WI38 (cell line): Measurements from ENCODE around the gene RNU5D-1.

ENCODE experiments used
- H3K4me3 ChIP-seq: 2 replicates; pipeline ENCODE4 v1.5.1; 2011; ENCODE audit warnings: low read depth, mild to moderate bottlenecking, control low read depth, low read length
- TF ChIP-seq, protein P1 (sequence below): IDR thresholded peaks from 2 replicates; pipeline ENCODE4 v1.5.1; 2012; ENCODE audit warnings: low read depth, mild to moderate bottlenecking, control low read depth, low read length

Gene RNU5D-1

DNA sequence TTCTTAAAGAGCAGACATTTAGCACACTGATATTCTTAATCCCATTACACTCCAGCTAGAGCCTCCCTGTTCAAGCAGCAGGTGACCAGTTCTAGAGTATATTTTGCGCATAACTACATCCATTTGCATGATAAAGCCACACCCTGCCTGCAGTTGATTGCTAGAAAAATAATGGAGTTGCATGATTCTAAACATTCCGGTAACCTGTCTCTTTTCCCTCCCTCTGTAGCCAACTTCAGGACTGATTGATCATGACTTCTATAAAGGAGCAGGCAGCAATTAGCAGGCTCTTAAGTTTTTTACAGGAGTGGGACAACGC, 41.6 kb downstream of the RNU5D-1 start:
- TF ChIP-seq, protein P1, sequence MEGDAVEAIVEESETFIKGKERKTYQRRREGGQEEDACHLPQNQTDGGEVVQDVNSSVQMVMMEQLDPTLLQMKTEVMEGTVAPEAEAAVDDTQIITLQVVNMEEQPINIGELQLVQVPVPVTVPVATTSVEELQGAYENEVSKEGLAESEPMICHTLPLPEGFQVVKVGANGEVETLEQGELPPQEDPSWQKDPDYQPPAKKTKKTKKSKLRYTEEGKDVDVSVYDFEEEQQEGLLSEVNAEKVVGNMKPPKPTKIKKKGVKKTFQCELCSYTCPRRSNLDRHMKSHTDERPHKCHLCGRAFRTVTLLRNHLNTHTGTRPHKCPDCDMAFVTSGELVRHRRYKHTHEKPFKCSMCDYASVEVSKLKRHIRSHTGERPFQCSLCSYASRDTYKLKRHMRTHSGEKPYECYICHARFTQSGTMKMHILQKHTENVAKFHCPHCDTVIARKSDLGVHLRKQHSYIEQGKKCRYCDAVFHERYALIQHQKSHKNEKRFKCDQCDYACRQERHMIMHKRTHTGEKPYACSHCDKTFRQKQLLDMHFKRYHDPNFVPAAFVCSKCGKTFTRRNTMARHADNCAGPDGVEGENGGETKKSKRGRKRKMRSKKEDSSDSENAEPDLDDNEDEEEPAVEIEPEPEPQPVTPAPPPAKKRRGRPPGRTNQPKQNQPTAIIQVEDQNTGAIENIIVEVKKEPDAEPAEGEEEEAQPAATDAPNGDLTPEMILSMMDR: no peak
- H3K4me3 ChIP-seq: no peak overlapping the region

DNA sequence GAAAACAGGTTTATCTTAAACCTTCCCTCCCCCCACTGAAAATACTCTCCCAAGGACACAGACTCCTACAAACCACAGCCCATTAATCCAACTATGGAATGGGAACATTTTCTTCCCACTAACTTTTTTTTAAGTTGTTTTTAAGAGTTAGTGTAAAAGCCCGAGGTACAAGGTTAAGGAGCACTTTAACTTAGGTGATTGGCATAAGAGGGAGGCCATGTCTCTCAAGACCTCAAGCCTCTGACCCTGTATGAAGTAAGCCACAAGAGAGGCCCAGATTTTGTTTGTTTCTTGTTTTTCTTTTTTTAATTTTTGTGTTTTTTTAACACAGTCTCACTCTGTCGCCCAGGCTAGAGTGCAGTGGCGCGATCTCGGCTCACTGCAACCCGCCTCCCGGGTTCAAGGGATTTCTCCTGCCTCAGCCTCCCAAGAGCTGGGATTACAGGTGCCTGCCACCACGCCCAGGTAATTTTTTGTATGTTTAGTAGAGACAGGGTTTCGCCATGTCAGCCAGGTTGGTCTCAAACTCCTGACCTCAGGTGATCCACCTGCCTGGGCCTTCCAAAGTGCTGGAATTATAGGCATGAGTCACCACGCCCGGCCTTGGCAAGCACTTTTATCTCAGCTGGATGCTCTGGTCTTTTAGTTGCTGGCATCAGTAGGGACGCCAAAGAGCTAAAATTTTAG, 42.1 kb downstream of the RNU5D-1 start:
- no peak overlapping the region for H3K4me3 ChIP-seq
- TF ChIP-seq, protein P1: no peak

DNA sequence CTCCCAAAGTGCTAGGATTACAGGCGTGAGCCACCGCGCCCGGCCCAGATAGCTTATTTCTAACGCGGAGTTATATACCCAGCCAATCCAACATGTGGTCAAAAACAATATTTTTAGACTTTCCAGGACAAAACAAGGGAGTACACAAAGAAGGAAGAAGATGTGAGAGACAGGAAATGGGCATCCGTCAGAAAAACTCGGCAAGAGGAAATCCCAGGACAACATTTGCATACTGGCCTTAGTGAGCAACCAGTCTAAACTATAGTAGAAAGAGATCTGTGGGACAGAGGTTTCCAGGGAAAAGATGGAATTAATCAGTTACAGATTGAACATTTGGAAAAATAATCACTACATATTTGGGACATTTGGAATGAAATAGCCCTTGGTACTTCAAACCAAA, 45.1 kb downstream of the RNU5D-1 start:
- TF ChIP-seq, protein P1: no peak
- no peak overlapping the region for H3K4me3 ChIP-seq

DNA sequence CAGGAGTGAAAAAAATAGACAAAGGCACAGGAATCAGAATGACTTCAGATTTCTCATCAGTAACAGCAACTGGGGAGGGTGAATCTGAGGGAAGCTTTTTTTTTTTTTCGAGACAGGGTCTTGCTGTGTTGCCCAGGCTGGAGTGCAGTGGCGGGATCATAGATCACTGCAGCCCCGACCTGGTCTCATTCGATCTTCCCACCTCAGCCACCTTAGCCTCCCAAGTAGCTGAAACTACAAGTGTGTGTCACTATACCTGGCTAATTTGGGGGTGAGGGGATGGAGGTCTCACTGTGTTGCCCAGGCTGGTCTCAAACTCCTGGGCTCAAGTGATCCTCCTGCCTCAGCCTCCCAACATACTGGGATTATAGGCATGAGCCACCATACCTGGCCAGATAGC, 45.8 kb downstream of the RNU5D-1 start:
- TF ChIP-seq, protein P1: no peak
- H3K4me3 ChIP-seq: no peak overlapping the region

DNA sequence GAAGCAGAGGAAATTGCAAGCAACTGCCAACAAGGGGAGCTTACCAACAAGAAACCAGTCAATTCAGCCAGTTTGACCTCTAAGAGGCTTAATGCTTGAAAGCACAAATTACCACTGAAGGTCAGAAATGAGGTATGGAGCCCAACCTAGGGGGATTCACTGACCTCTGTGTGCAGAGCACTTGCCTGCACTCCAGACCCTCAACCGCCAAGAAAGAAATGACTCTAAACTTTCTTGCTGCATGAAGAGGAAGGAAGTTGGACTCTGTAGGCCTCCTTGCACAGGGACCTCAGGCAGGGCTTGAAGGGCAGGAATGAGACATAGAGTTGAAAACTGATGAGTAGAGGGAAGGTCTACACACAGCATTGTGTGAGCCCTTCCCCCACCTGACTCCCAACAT, 46.4 kb downstream of the RNU5D-1 start:
- TF ChIP-seq, protein P1: no peak

DNA sequence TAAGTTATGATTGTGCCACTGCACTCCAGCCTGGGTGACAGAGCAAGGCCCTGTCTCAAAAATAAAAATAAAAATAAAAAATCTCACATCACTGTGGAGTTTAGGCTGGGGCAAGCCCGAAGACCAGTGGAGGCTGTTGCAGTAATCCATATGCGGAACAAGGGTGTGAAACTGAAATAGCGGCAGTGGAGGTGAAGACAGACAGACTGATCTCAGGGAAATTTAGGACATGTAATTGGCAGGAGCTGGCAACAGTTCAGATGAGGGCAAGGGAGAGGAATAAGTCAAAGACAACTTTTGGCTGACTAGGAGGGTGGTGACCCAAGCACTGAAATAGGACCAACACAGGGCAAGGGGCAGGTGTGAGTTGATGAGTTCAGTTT, 48.1 kb downstream of the RNU5D-1 start:
- TF ChIP-seq, protein P1: no peak
- H3K4me3 ChIP-seq: no peak overlapping the region

More for the DNA sequence above, 46.4 kb downstream of the RNU5D-1 start:
- no peak overlapping the region for H3K4me3 ChIP-seq

DNA sequence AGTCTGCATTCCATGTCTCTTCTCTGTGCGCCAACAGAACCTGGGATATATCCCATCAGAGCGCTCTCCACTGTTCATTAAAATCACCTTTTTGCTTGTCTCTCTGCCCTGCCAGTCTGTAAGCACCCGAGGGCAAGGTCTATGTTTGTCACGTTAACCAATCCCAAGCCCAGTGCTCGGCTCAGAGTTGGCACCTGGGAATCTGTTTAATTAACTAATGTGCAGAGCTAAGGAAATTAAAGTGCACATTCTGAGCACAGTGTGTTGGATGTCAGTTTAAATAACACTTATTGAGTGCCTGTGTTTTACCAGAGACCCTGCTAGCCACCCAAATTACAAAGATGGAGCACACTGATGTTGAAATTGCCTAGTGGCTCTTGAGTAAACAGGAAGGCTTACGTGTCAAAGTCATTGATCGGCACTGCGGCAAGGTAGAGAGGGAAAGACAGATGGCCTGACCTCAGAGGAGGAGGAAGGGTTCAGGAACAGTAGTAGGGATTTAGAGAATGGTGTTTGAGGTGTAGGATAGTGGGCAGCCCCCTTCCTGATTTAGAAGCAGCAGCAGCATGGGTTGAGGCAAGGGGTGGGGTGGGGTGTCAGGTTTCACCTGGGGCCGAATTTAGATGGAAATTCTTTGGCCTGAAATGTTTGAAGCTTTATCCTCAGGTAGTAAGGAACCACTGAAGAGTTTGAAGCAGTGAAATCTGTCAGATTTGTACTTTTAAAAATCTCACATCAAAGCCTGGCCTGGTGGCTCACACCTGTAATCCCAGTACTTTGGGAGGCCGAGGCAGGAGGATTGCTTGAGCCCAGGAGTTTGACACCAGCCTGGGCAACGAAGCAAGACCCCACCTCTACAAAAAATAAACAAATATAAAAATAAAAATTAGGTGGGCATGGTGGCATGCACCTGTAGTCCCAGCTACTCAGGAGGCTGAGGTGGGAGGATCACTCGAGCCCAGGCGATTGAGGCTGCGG, 48.8 kb downstream of the RNU5D-1 start:
- no peak overlapping the region for H3K4me3 ChIP-seq
- TF ChIP-seq, protein P1: no peak
